ENCODE measurements around the gene GSAP. TPM values are rescaled to one million over a fixed set of nuclear protein-coding genes. Genes with fewer than 3 reads are reported as not detected.
A peak's percentile ranks its signal among the peaks of the same experiment; 100 is the strongest.

Gene GSAP
- total RNA-seq, 1 donor from 2014 or later: 5.0 TPM

GRCh38 chr7:77396894-77397547 is 19.1 kb downstream of the GSAP start:
- DNase-seq (ENCODE audit: extremely low spot score, unreplicated experiment): no peak
- peaks cover 14% of the 10 kb centered on the region for H3K4me1 Mint-ChIP-seq (ENCODE audit: unreplicated experiment)
- no peaks in the 10 kb centered on the region for H3K27me3 Mint-ChIP-seq
- no peak overlapping the region for H3K27ac Mint-ChIP-seq
- H3K9me3 Mint-ChIP-seq: no peaks in the 10 kb centered on the region
- TF ChIP-seq CTCF (conservative IDR thresholded peaks at IDR 0.05): no peak
- no peak overlapping the region for H3K4me3 Mint-ChIP-seq
- peaks cover 4% of the 10 kb centered on the region for H3K36me3 Mint-ChIP-seq

GRCh38 chr7:77395626-77396025 is 20.5 kb downstream of the GSAP start:
- Mint-ChIP-seq H3K4me1 (ENCODE audit: unreplicated experiment) (peaks cover 14% of the 10 kb centered on the region), H3K27me3 (no peaks in the 10 kb centered on the region), H3K9me3 (no peaks in the 10 kb centered on the region), H3K27ac (peak overlapping the region; percentile 47), H3K36me3 (peaks cover 4% of the 10 kb centered on the region), H3K4me3 (no peak overlapping the region)
- no peak for DNase-seq (ENCODE audit: extremely low spot score, unreplicated experiment)
- no peak for TF ChIP-seq CTCF (conservative IDR thresholded peaks at IDR 0.05)

GRCh38 chr7:77393954-77394353 is 22.2 kb downstream of the GSAP start:
- Mint-ChIP-seq H3K9me3 (no peaks in the 10 kb centered on the region), H3K4me1 (ENCODE audit: unreplicated experiment) (peaks cover 14% of the 10 kb centered on the region), H3K27me3 (no peaks in the 10 kb centered on the region), H3K27ac (peak overlapping the region; percentile 14), H3K36me3 (peaks cover 4% of the 10 kb centered on the region), H3K4me3 (no peak overlapping the region)
- DNase-seq (ENCODE audit: extremely low spot score, unreplicated experiment): no peak
- TF ChIP-seq CTCF (conservative IDR thresholded peaks at IDR 0.05): no peak

- Mint-ChIP-seq H3K4me1 (ENCODE audit: unreplicated experiment) (peaks cover 18% of the 10 kb centered on the region), H3K9me3 (no peaks in the 10 kb centered on the region)
- no peak for TF ChIP-seq CTCF (conservative IDR thresholded peaks at IDR 0.05)
Observed at GRCh38 chr7:77393261-77393660, 22.9 kb downstream of the GSAP start.

GRCh38 chr7:77391230-77391629 is 24.9 kb downstream of the GSAP start:
- H3K9me3 Mint-ChIP-seq: no peaks in the 10 kb centered on the region
- peaks cover 4% of the 10 kb centered on the region for H3K36me3 Mint-ChIP-seq
- no peak overlapping the region for H3K4me3 Mint-ChIP-seq
- no peak for DNase-seq (ENCODE audit: extremely low spot score, unreplicated experiment)
- no peak for TF ChIP-seq CTCF (conservative IDR thresholded peaks at IDR 0.05)
- no peak overlapping the region for H3K27ac Mint-ChIP-seq
- peaks cover 34% of the 10 kb centered on the region for H3K4me1 Mint-ChIP-seq (ENCODE audit: unreplicated experiment)
- H3K27me3 Mint-ChIP-seq: no peaks in the 10 kb centered on the region

More at GRCh38 chr7:77393261-77393660, 22.9 kb downstream of the GSAP start:
- Mint-ChIP-seq H3K36me3 (peaks cover 4% of the 10 kb centered on the region), H3K4me3 (no peak overlapping the region), H3K27ac (no peak overlapping the region), H3K27me3 (no peaks in the 10 kb centered on the region)
- DNase-seq (ENCODE audit: extremely low spot score, unreplicated experiment): no peak
